Measurements from ENCODE around the gene AICDA. TPM values are rescaled to one million over a fixed set of nuclear protein-coding genes. Genes with fewer than 3 reads are reported as not detected.
"Not testable (repeated sequence)": the region's sequence is repeated elsewhere in the genome, so short reads cannot be mapped to it uniquely, and the experiment has no call there.

Gene AICDA
- total RNA-seq, 2 donors from 2014 or later: 0.67 TPM; not detected in 1

GRCh38 chr12:8596561-8596960 is 16.1 kb downstream of the AICDA start:
- DNase-seq (ENCODE audit: low spot score) (no peak), ATAC-seq (no peak)
- Mint-ChIP-seq H3K9me3 (no peaks in the 10 kb centered on the region), H3K27ac (no peak overlapping the region), H3K4me3 (no peak overlapping the region), H3K27me3 (peaks cover 18 to 27% of the 10 kb centered on the region in 2 donors), H3K36me3 (no peaks in the 10 kb centered on the region), H3K4me1 (ENCODE audit: low read depth in 2 of 2) (no peaks in the 10 kb centered on the region)

- ATAC-seq (peak in 1 of 2 donors; percentile 41), DNase-seq (ENCODE audit: low spot score) (no peak)
- Mint-ChIP-seq H3K27me3 (peaks cover 12 to 19% of the 10 kb centered on the region in 2 donors), H3K9me3 (no peaks in the 10 kb centered on the region), H3K4me1 (ENCODE audit: low read depth in 2 of 2) (peaks cover 0 to 8% of the 10 kb centered on the region in 2 donors), H3K36me3 (no peaks in the 10 kb centered on the region), H3K4me3 (no peak overlapping the region), H3K27ac (no peak overlapping the region)
These were observed 18.6 kb downstream of the AICDA start for GRCh38 chr12:8594072-8594471.

GRCh38 chr12:8593246-8593645 is 19.4 kb downstream of the AICDA start:
- peaks cover 0 to 8% of the 10 kb centered on the region in 2 donors for H3K4me1 Mint-ChIP-seq (ENCODE audit: low read depth in 2 of 2)
- H3K9me3 Mint-ChIP-seq: no peaks in the 10 kb centered on the region
- H3K27ac Mint-ChIP-seq: no peak overlapping the region
- peaks cover 20 to 25% of the 10 kb centered on the region in 2 donors for H3K27me3 Mint-ChIP-seq
- no peak for DNase-seq (ENCODE audit: low spot score)
- no peak for ATAC-seq
- no peak overlapping the region for H3K4me3 Mint-ChIP-seq
- no peaks in the 10 kb centered on the region for H3K36me3 Mint-ChIP-seq

GRCh38 chr12:8590842-8591545 is 21.7 kb downstream of the AICDA start:
- peaks cover 9 to 17% of the 10 kb centered on the region in 2 donors for H3K27me3 Mint-ChIP-seq
- no peak for DNase-seq (ENCODE audit: low spot score)
- peak; percentile 62 to 89 for ATAC-seq
- H3K36me3 Mint-ChIP-seq: no peaks in the 10 kb centered on the region
- no peak overlapping the region for H3K4me3 Mint-ChIP-seq
- peaks cover 0 to 8% of the 10 kb centered on the region in 2 donors for H3K4me1 Mint-ChIP-seq (ENCODE audit: low read depth in 2 of 2)
- no peak overlapping the region for H3K27ac Mint-ChIP-seq
- H3K9me3 Mint-ChIP-seq: no peaks in the 10 kb centered on the region

GRCh38 chr12:8589679-8590078 is 23.0 kb downstream of the AICDA start:
- H3K36me3 Mint-ChIP-seq: no peaks in the 10 kb centered on the region
- peaks cover 9 to 16% of the 10 kb centered on the region in 2 donors for H3K27me3 Mint-ChIP-seq
- H3K4me1 Mint-ChIP-seq (ENCODE audit: low read depth in 2 of 2): peaks cover 0 to 8% of the 10 kb centered on the region in 2 donors
- H3K27ac Mint-ChIP-seq: no peak overlapping the region
- DNase-seq (ENCODE audit: low spot score) (no peak), ATAC-seq (no peak)
- H3K4me3 Mint-ChIP-seq: no peak overlapping the region
- H3K9me3 Mint-ChIP-seq: no peaks in the 10 kb centered on the region

- not testable (repeated sequence) for DNase-seq (ENCODE audit: low spot score); H3K4me3 Mint-ChIP-seq; H3K9me3 Mint-ChIP-seq; H3K4me1 Mint-ChIP-seq (ENCODE audit: low read depth in 2 of 2); H3K27ac Mint-ChIP-seq; H3K36me3 Mint-ChIP-seq; ATAC-seq
- H3K27me3 Mint-ChIP-seq: peaks cover 9 to 18% of the 10 kb centered on the region in 2 donors
These were observed 28.2 kb downstream of the AICDA start for GRCh38 chr12:8584478-8584877.

- H3K4me3 Mint-ChIP-seq: no peak overlapping the region
- H3K27ac Mint-ChIP-seq: no peak overlapping the region
- H3K36me3 Mint-ChIP-seq: no peaks in the 10 kb centered on the region
- DNase-seq (ENCODE audit: low spot score) (no peak), ATAC-seq (no peak)
- H3K4me1 Mint-ChIP-seq (ENCODE audit: low read depth in 2 of 2): no peaks in the 10 kb centered on the region
- H3K9me3 Mint-ChIP-seq: no peaks in the 10 kb centered on the region
- H3K27me3 Mint-ChIP-seq: peaks cover 7 to 18% of the 10 kb centered on the region in 2 donors
These were observed 28.7 kb downstream of the AICDA start for GRCh38 chr12:8584004-8584403.

GRCh38 chr12:8581098-8581784 is 31.4 kb downstream of the AICDA start:
- Mint-ChIP-seq H3K36me3 (no peaks in the 10 kb centered on the region), H3K9me3 (no peaks in the 10 kb centered on the region), H3K4me3 (no peak overlapping the region), H3K27ac (no peak overlapping the region), H3K27me3 (peaks cover 0 to 17% of the 10 kb centered on the region in 2 donors), H3K4me1 (ENCODE audit: low read depth in 2 of 2) (no peaks in the 10 kb centered on the region)
- DNase-seq (ENCODE audit: low spot score) (no peak), ATAC-seq (no peak)

GRCh38 chr12:8577879-8578278 is 34.8 kb downstream of the AICDA start:
- DNase-seq (ENCODE audit: low spot score): no peak
- H3K36me3 Mint-ChIP-seq: no peaks in the 10 kb centered on the region
- ATAC-seq: no peak
- H3K27me3 Mint-ChIP-seq: peaks cover 6 to 15% of the 10 kb centered on the region in 2 donors
- peaks cover 0 to 1% of the 10 kb centered on the region in 2 donors for H3K4me1 Mint-ChIP-seq (ENCODE audit: low read depth in 2 of 2)
- no peaks in the 10 kb centered on the region for H3K9me3 Mint-ChIP-seq
- no peak overlapping the region for H3K27ac Mint-ChIP-seq
- no peak overlapping the region for H3K4me3 Mint-ChIP-seq

GRCh38 chr12:8572507-8572906 is 40.2 kb downstream of the AICDA start:
- H3K9me3 Mint-ChIP-seq: no peaks in the 10 kb centered on the region
- no peaks in the 10 kb centered on the region for H3K36me3 Mint-ChIP-seq
- no peak for DNase-seq (ENCODE audit: low spot score)
- H3K27ac Mint-ChIP-seq: no peak overlapping the region
- H3K27me3 Mint-ChIP-seq: peaks cover 6% of the 10 kb centered on the region in 2 donors
- H3K4me1 Mint-ChIP-seq (ENCODE audit: low read depth in 2 of 2): peaks cover 9 to 11% of the 10 kb centered on the region in 2 donors
- no peak for ATAC-seq
- no peak overlapping the region for H3K4me3 Mint-ChIP-seq

- Mint-ChIP-seq H3K4me3 (no peak overlapping the region), H3K27me3 (peaks cover 13 to 25% of the 10 kb centered on the region in 2 donors), H3K9me3 (no peaks in the 10 kb centered on the region), H3K36me3 (no peaks in the 10 kb centered on the region), H3K4me1 (ENCODE audit: low read depth in 2 of 2) (no peaks in the 10 kb centered on the region), H3K27ac (no peak overlapping the region)
- ATAC-seq: no peak
- no peak for DNase-seq (ENCODE audit: low spot score)
These were observed 46.1 kb downstream of the AICDA start for GRCh38 chr12:8566525-8566924.

GRCh38 chr12:8566052-8566451 is 46.6 kb downstream of the AICDA start:
- H3K4me3 Mint-ChIP-seq; H3K36me3 Mint-ChIP-seq; H3K4me1 Mint-ChIP-seq (ENCODE audit: low read depth in 2 of 2); ATAC-seq; DNase-seq (ENCODE audit: low spot score); H3K9me3 Mint-ChIP-seq; H3K27ac Mint-ChIP-seq: not testable (repeated sequence)
- peaks cover 15 to 25% of the 10 kb centered on the region in 2 donors for H3K27me3 Mint-ChIP-seq

- H3K4me1 Mint-ChIP-seq (ENCODE audit: low read depth in 2 of 2): no peaks in the 10 kb centered on the region
- H3K4me3 Mint-ChIP-seq: no peak overlapping the region
- DNase-seq (ENCODE audit: low spot score): no peak
- ATAC-seq: no peak
- H3K27me3 Mint-ChIP-seq: peaks cover 25 to 38% of the 10 kb centered on the region in 2 donors
- H3K36me3 Mint-ChIP-seq: no peaks in the 10 kb centered on the region
- H3K9me3 Mint-ChIP-seq: no peaks in the 10 kb centered on the region
- no peak overlapping the region for H3K27ac Mint-ChIP-seq
These were observed 48.0 kb downstream of the AICDA start for GRCh38 chr12:8564656-8565055.

- H3K4me3 Mint-ChIP-seq: no peak overlapping the region
- H3K4me1 Mint-ChIP-seq (ENCODE audit: low read depth in 2 of 2): no peaks in the 10 kb centered on the region
- no peaks in the 10 kb centered on the region for H3K36me3 Mint-ChIP-seq
- H3K27ac Mint-ChIP-seq: no peak overlapping the region
- no peaks in the 10 kb centered on the region for H3K9me3 Mint-ChIP-seq
- no peak for DNase-seq (ENCODE audit: low spot score)
- ATAC-seq: no peak
- peaks cover 25 to 43% of the 10 kb centered on the region in 2 donors for H3K27me3 Mint-ChIP-seq
These were observed 49.3 kb downstream of the AICDA start for GRCh38 chr12:8563356-8563755.
